HepG2 (cell line): Measurements from ENCODE around the gene PHACTR1. TPM values are rescaled to one million over a fixed set of nuclear protein-coding genes. Genes with fewer than 3 reads are reported as not detected.

Experiments used
- ATAC-seq: fragments of 200-7000 bp; cut with Tn5 transposase; 3 replicates; pipeline ENCODE4 v1.9.1; 2020; ENCODE audit warnings: mild to moderate bottlenecking, moderate library complexity
- BruUV-seq: library from RNA; stranded (reverse); fragments of 400-500 nt; replicated peaks from 2 replicates; lab custom pipeline; 2021; lab: Mats Ljungman, UMichigan
- CTCF ChIA-PET: fragments of 300-600 bp; formaldehyde crosslinking; extraction: SDS; loops from one replicate; lab custom pipeline; 2021; ENCODE audit warnings: low total read pairs, inconsistent platforms, low intra/inter-chr PET ratio; lab: Yijun Ruan, JAX
- POLR2A ChIA-PET: fragments of 350-600 bp; sonication (Branson Sonifier 250); formaldehyde crosslinking; loops from one replicate; lab custom pipeline; 2020; ENCODE audit warnings: antibody characterized with exemption, inconsistent platforms; lab: Yijun Ruan, JAX
- DNase-seq: peaks from one replicate; pipeline ENCODE4 v3.0.0-alpha.2; 2015; ENCODE audit warnings: low spot score
- FAIRE-seq: peaks from 3 replicates; lab custom pipeline; 2011; peaks lifted over from hg19 to GRCh38; lab: Jason Lieb, UNC
- H2AFZ ChIP-seq: one replicate; pipeline ENCODE4 v1.6.1; 2011; ENCODE audit warnings: low read length, inconsistent platforms
- H3K27ac ChIP-seq: fragments of 300-600 bp; 3 replicates; pipeline ENCODE4 v1.8.0; 2011; ENCODE audit warnings: mixed run types, mild to moderate bottlenecking, mixed read lengths, low read length, inconsistent platforms; ENCODE audit not compliant: insufficient read depth; ENCODE audit errors: extremely low read length
- H3K27me3 ChIP-seq, 2 experiments: fragments of 200-600 bp in 1 of 2; 2 replicates in 1 of 2; 3 replicates in 1 of 2; pipeline versions ENCODE4 v1.6.0 to v1.8.0; 2011; ENCODE audit warnings: low read length in 2 of 2, mild to moderate bottlenecking in 2 of 2, moderate library complexity in 2 of 2, inconsistent platforms in 1 of 2; ENCODE audit not compliant: insufficient read depth in 2 of 2, control insufficient read depth in 1 of 2
- H3K36me3 ChIP-seq, 2 experiments: fragments of 200-600 bp in 1 of 2; replicated peaks in 1 of 2; 2 replicates in 1 of 2; 3 replicates in 1 of 2; pipeline versions ENCODE4 v1.5.1 to v1.8.0; 2011; ENCODE audit warnings: low read length in 2 of 2, inconsistent platforms in 1 of 2; ENCODE audit not compliant: insufficient read depth in 2 of 2, control insufficient read depth in 1 of 2
- H3K4me1 ChIP-seq: 2 replicates; pipeline ENCODE4 v1.5.1; 2012; ENCODE audit warnings: low read length, inconsistent platforms; ENCODE audit not compliant: insufficient read depth
- H3K4me2 ChIP-seq: 2 replicates; pipeline ENCODE4 v1.6.0; 2011; ENCODE audit warnings: low read depth, low read length, inconsistent platforms
- H3K4me3 ChIP-seq, 3 experiments: fragments of 200-600 bp in 1 of 3; sonication (generic), shearing (Covaris generic) in 1 of 3; replicated peaks in 1 of 3; 2 replicates each; pipeline ENCODE4 v1.5.1; 2011 to 2016; ENCODE audit warnings: low read length in 3 of 3, inconsistent platforms in 2 of 3, low read depth in 2 of 3, mild to moderate bottlenecking in 2 of 3, control low read depth in 1 of 3, mixed read lengths in 1 of 3; ENCODE audit not compliant: insufficient read depth in 1 of 3
- H3K79me2 ChIP-seq: one replicate; pipeline ENCODE4 v1.6.1; 2011; ENCODE audit warnings: low read length, inconsistent platforms; ENCODE audit not compliant: insufficient read depth
- H3K9ac ChIP-seq: 2 replicates; pipeline ENCODE4 v1.6.0; 2011; ENCODE audit warnings: mild to moderate bottlenecking, low read depth, low read length, inconsistent platforms; ENCODE audit not compliant: insufficient read depth
- H3K9me3 ChIP-seq: 2 replicates; pipeline ENCODE4 v1.5.1; 2012; ENCODE audit warnings: mild to moderate bottlenecking, low read length
- H4K20me1 ChIP-seq: 2 replicates; pipeline ENCODE4 v1.6.0; 2011; ENCODE audit warnings: inconsistent platforms, mild to moderate bottlenecking, low read length, moderate library complexity; ENCODE audit not compliant: insufficient read depth
- DNMT1 ChIP-seq: sonication (generic); formaldehyde crosslinking; IDR thresholded peaks from 2 replicates; pipeline ENCODE4 v1.5.1; 2020; ENCODE audit warnings: mild to moderate bottlenecking, missing genetic modification reagents
- E2F1 ChIP-seq: sonication (generic); formaldehyde crosslinking; IDR thresholded peaks from 2 replicates; pipeline ENCODE4 v1.5.0; 2020; ENCODE audit warnings: missing genetic modification reagents
- GATAD2A ChIP-seq: IDR thresholded peaks from 2 replicates; pipeline ENCODE4 v1.6.1; 2016
- GLI4 ChIP-seq: sonication (generic); formaldehyde crosslinking; IDR thresholded peaks from 2 replicates; pipeline ENCODE4 v1.5.1; 2020; ENCODE audit warnings: missing genetic modification reagents, mild to moderate bottlenecking, moderate library complexity, borderline replicate concordance
- HMGXB4 ChIP-seq, 2 experiments: sonication (generic) in 1 of 2; formaldehyde crosslinking in 1 of 2; IDR thresholded peaks; 2 replicates each; pipeline versions ENCODE4 v1.4.0 to v1.6.1; 2018 to 2020; ENCODE audit warnings: missing genetic modification reagents in 2 of 2, borderline replicate concordance in 1 of 2, low read depth in 1 of 2, mild to moderate bottlenecking in 1 of 2, missing biosample characterization in 1 of 2
- KDM3A ChIP-seq: IDR thresholded peaks from 2 replicates; pipeline ENCODE4 v1.6.1; 2018; ENCODE audit warnings: low read depth, missing compliant biosample characterization
- KLF15 ChIP-seq: sonication (generic); formaldehyde crosslinking; IDR thresholded peaks from 2 replicates; pipeline ENCODE4 v1.8.1; 2023; ENCODE audit warnings: borderline replicate concordance, mild to moderate bottlenecking, inconsistent platforms, missing genetic modification reagents, mixed read lengths
- MAFF ChIP-seq: IDR thresholded peaks from 2 replicates; pipeline ENCODE4 v1.6.1; 2011; ENCODE audit warnings: low read depth, low read length, improper control_type of control experiment
- PHF8 ChIP-seq: sonication (generic); formaldehyde crosslinking; IDR thresholded peaks from 2 replicates; pipeline ENCODE4 v1.5.0; 2020; ENCODE audit warnings: missing genetic modification reagents
- POLR2A ChIP-seq, 2 experiments: IDR thresholded peaks; 2 replicates each; pipeline ENCODE4 v1.6.1; 2011; ENCODE audit warnings: low read depth in 2 of 2, low read length in 2 of 2, mild to moderate bottlenecking in 1 of 2, moderate library complexity in 1 of 2; ENCODE audit not compliant: insufficient read depth in 1 of 2
- ZBTB14 ChIP-seq: sonication (generic); formaldehyde crosslinking; IDR thresholded peaks from 2 replicates; pipeline ENCODE4 v1.4.0; 2020; ENCODE audit warnings: missing genetic modification reagents
- ZNF180 ChIP-seq: sonication (generic); formaldehyde crosslinking; IDR thresholded peaks from 2 replicates; pipeline ENCODE4 v1.4.0; 2020; ENCODE audit warnings: low read depth, missing genetic modification reagents, borderline replicate concordance
- ZNF230 ChIP-seq: sonication (generic); formaldehyde crosslinking; IDR thresholded peaks from 2 replicates; pipeline ENCODE4 v1.4.0; 2020; ENCODE audit warnings: mild to moderate bottlenecking, missing genetic modification reagents
- ZNF468 ChIP-seq: sonication (generic); formaldehyde crosslinking; IDR thresholded peaks from 2 replicates; pipeline ENCODE4 v1.8.0; 2022; ENCODE audit warnings: mild to moderate bottlenecking, moderate library complexity, missing genetic modification reagents
- ZNF550 ChIP-seq: sonication (generic); formaldehyde crosslinking; IDR thresholded peaks from 2 replicates; pipeline ENCODE4 v1.4.0; 2020; ENCODE audit warnings: mild to moderate bottlenecking, missing genetic modification reagents, borderline replicate concordance
- ZNF703 ChIP-seq: sonication (generic); formaldehyde crosslinking; IDR thresholded peaks from 2 replicates; pipeline ENCODE4 v1.5.1; 2020; ENCODE audit warnings: missing genetic modification reagents, mild to moderate bottlenecking, moderate library complexity, borderline replicate concordance
- ZNF790 ChIP-seq: sonication (generic); formaldehyde crosslinking; IDR thresholded peaks from 2 replicates; pipeline ENCODE4 v1.8.0; 2022; ENCODE audit warnings: missing genetic modification reagents, mild to moderate bottlenecking, borderline replicate concordance
- WGBS: methylation state at CpG from one replicate; pipeline ENCODE4 v1.1.6; 2017; ENCODE audit warnings: low lambda C conversion rate; 5-methylcytosine and 5-hydroxymethylcytosine counted together
- in situ Hi-C: cut with HindIII; loops from 2 replicates; pipeline ENCODE4 v1.10.0; 2017; ENCODE audit warnings: low pct_unique_long_range_greater_than_20kb; ENCODE audit not compliant: extremely low pct_ligation_motif_present
- intact Hi-C: fragments of 100-400 bp; cut with micrococcal nuclease; formaldehyde crosslinking; loops from one replicate; pipeline ENCODE4 v1.10.0; 2022; ENCODE audit not compliant: unreplicated experiment
- polyA plus RNA-seq, 8 experiments: library from polyadenylated mRNA; depleted of rRNA in 3 of 8; stranded (reverse) in 7 of 8; unstranded in 1 of 8; fragments of >200 nt; fragmentation: Illumina TruSeq in 4 of 8; extraction: Trizol in 4 of 8; gene quantifications; 2 replicates each; pipeline versions ENCODE4 v1.2.1 to v1.2.3, GENCODE V29; 2011 to 2016; ENCODE audit warnings: low read depth in 4 of 8, missing spikeins in 1 of 8, mixed read lengths in 1 of 8; ENCODE audit not compliant: insufficient read depth in 1 of 8
- total RNA-seq, 5 experiments: library from RNA; depleted of rRNA; stranded (reverse); fragments of >200 nt; fragmentation: Illumina TruSeq; extraction: Trizol; gene quantifications; 2 replicates each; pipeline ENCODE4 v1.2.3, GENCODE V29; 2016; ENCODE audit warnings: low read depth in 1 of 5

PHACTR1 gene
- total and polyA plus RNA-seq, 2 of the 13 experiments (the other 11 are each of a cell fraction or from before 2014, with no cell fraction given), result 0.09 TPM; not detected in 1

- CTCF ChIA-PET, result no interaction called here
- FAIRE-seq, result no peak
- in situ Hi-C loops, result no loop called here
These were observed 431.2 kb downstream of the PHACTR1 start for GRCh38 chr6:13147782-13148181.

DNA sequence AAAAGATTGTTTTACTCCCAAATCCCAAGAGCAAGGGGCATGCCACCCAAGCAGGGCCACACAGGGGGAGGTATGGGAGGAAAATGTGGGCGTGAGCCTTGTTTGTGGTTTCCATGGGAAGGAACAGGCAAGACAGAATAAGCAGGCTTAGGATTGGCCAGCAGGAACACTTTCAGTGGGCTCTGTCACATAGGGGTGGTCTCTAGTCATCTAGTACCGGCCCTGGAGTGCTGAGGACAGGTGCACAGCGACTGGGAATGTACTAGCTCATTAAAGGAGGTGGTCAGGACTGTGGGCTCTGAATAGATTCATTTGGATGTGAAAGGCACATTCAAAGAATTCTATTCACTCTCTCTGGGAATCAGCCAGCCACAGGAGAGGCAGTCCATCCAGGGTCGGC, 436.2 kb downstream of the PHACTR1 start:
- Histone ChIP-seq H3K9ac (no peak overlapping the region), H3K4me3 (no peak overlapping the region), H3K4me1 (no peaks in the 10 kb centered on the region), H3K4me2 (no peak overlapping the region), H2AFZ (no peak overlapping the region), H3K27me3 (peaks cover 1 to 11% of the 10 kb centered on the region in 2 experiments; a peak in 3 of 5 replicates), H3K9me3 (no peaks in the 10 kb centered on the region), H3K79me2 (no peaks in the 10 kb centered on the region), H4K20me1 (no peaks in the 10 kb centered on the region), H3K27ac (no peak overlapping the region), H3K36me3 (no peaks in the 10 kb centered on the region)
- BruUV-seq, result no TSS peak
- FAIRE-seq (no peak), ATAC-seq (no peak), DNase-seq (no peak)
- intact Hi-C loops (no loop called here), in situ Hi-C loops (no loop called here)
- WGBS, result 3% methylated on average over 4 of the region's 4 CpGs
- CTCF ChIA-PET, result no interaction called here
- POLR2A ChIA-PET, result no interaction called here
- no peak for TF ChIP-seq GLI4 (CRISPR knock-in tag)
- TF ChIP-seq MAFF, result no peak
- no peak for TF ChIP-seq ZNF790 (CRISPR knock-in tag)
- no peak for TF ChIP-seq DNMT1 (CRISPR knock-in tag)
- no peak for TF ChIP-seq E2F1 (CRISPR knock-in tag)
- no peak for TF ChIP-seq ZBTB14 (CRISPR knock-in tag)
- TF ChIP-seq KDM3A (CRISPR knock-in tag), result no peak
- TF ChIP-seq HMGXB4 (CRISPR knock-in tag; IDR thresholded peaks at IDR 0.05; ENCODE audit: borderline replicate concordance in 1 of 2, low read depth in 1 of 2), result no peak
- no peak for TF ChIP-seq GATAD2A (CRISPR knock-in tag)
- no peak for TF ChIP-seq ZNF468 (CRISPR knock-in tag)
- TF ChIP-seq ZNF703, result no peak
- no peak for TF ChIP-seq ZNF230
- no peak for TF ChIP-seq PHF8 (CRISPR knock-in tag)
- no peak for TF ChIP-seq POLR2A (IDR thresholded peaks at IDR 0.05; ENCODE audit: insufficient read depth in 1 of 2, low read depth in 2 of 2, low read length in 2 of 2)
- TF ChIP-seq ZNF180 (CRISPR knock-in tag), result no peak
- TF ChIP-seq KLF15, result no peak

More at GRCh38 chr6:13147782-13148181, 431.2 kb downstream of the PHACTR1 start:
- TF ChIP-seq ZNF550, result no peak
- TF ChIP-seq, all 625 proteins: peak for 0
- 2% methylated on average over 2 of the region's 2 CpGs for whole genome bisulfite sequencing
- no peaks in the 10 kb centered on the region for H3K36me3 ChIP-seq
- H3K79me2 ChIP-seq, result no peaks in the 10 kb centered on the region
- POLR2A ChIA-PET, result no interaction called here
- no peak overlapping the region for H3K27ac ChIP-seq
- ATAC-seq (no peak), DNase-seq (no peak)
- peaks cover 0 to 1% of the 10 kb centered on the region in 2 experiments; a peak in 2 of 5 replicates for H3K27me3 ChIP-seq
- no TSS peak for BruUV-seq
- no peaks in the 10 kb centered on the region for H3K4me1 ChIP-seq
- intact Hi-C loops, result no loop called here
- H4K20me1 ChIP-seq, result no peaks in the 10 kb centered on the region
- H3K9me3 ChIP-seq, result no peaks in the 10 kb centered on the region
- no peak overlapping the region for H3K4me3 ChIP-seq
- H3K9ac ChIP-seq, result no peak overlapping the region
- no peak overlapping the region for H2AFZ ChIP-seq
- H3K4me2 ChIP-seq, result no peak overlapping the region
